HepG2 (cell line): ENCODE data around the gene IGDCC3. TPM values are rescaled to one million over a fixed set of nuclear protein-coding genes. Genes with fewer than 3 reads are reported as not detected.

ENCODE experiments used
- HNF4A ChIP-seq: sonication (generic); formaldehyde crosslinking; IDR thresholded peaks from 2 replicates; pipeline ENCODE4 v1.4.0; 2020; ENCODE audit warnings: missing genetic modification reagents
- HNF4G ChIP-seq, 2 experiments: sonication (generic) in 1 of 2; formaldehyde crosslinking in 1 of 2; IDR thresholded peaks; 2 replicates each; pipeline versions ENCODE4 v1.4.0 to v1.6.1; 2011 to 2020; ENCODE audit warnings: borderline replicate concordance in 2 of 2, low read depth in 2 of 2, mild to moderate bottlenecking in 2 of 2, low read length in 1 of 2, missing genetic modification reagents in 1 of 2, moderate library complexity in 1 of 2
- MEIS2 ChIP-seq: sonication (generic); formaldehyde crosslinking; IDR thresholded peaks from 2 replicates; pipeline ENCODE4 v1.9.0; 2021; ENCODE audit warnings: mild to moderate bottlenecking, missing genetic modification reagents
- NCOA2 ChIP-seq: sonication (generic); formaldehyde crosslinking; IDR thresholded peaks from 2 replicates; pipeline ENCODE4 v1.8.0; 2022; ENCODE audit warnings: inconsistent platforms
- ZNF263 ChIP-seq: sonication (generic); formaldehyde crosslinking; IDR thresholded peaks from 2 replicates; pipeline ENCODE4 v1.4.0; 2020; ENCODE audit warnings: missing genetic modification reagents
- ZNF564 ChIP-seq: sonication (generic); formaldehyde crosslinking; IDR thresholded peaks from 2 replicates; pipeline ENCODE4 v1.8.1; 2023; ENCODE audit warnings: mild to moderate bottlenecking, missing genetic modification reagents
- polyA plus RNA-seq, 8 experiments: library from polyadenylated mRNA; depleted of rRNA in 3 of 8; stranded (reverse) in 7 of 8; unstranded in 1 of 8; fragments of >200 nt; fragmentation: Illumina TruSeq in 4 of 8; extraction: Trizol in 4 of 8; gene quantifications; 2 replicates each; pipeline versions ENCODE4 v1.2.1 to v1.2.3, GENCODE V29; 2011 to 2016; ENCODE audit warnings: low read depth in 4 of 8, missing spikeins in 1 of 8, mixed read lengths in 1 of 8; ENCODE audit not compliant: insufficient read depth in 1 of 8
- total RNA-seq, 5 experiments: library from RNA; depleted of rRNA; stranded (reverse); fragments of >200 nt; fragmentation: Illumina TruSeq; extraction: Trizol; gene quantifications; 2 replicates each; pipeline ENCODE4 v1.2.3, GENCODE V29; 2016; ENCODE audit warnings: low read depth in 1 of 5
- TF ChIP-seq, protein P1 (sequence below): sonication (generic); formaldehyde crosslinking; IDR thresholded peaks from 2 replicates; pipeline ENCODE4 v1.5.0; 2020; ENCODE audit warnings: mild to moderate bottlenecking, missing genetic modification reagents, borderline replicate concordance
- TF ChIP-seq, protein P2 (sequence below): sonication (generic); formaldehyde crosslinking; IDR thresholded peaks from 2 replicates; pipeline ENCODE4 v1.4.0; 2020; ENCODE audit warnings: missing genetic modification reagents
- TF ChIP-seq, protein P3 (sequence below): sonication (generic); formaldehyde crosslinking; IDR thresholded peaks from 2 replicates; pipeline ENCODE4 v1.8.0; 2022; ENCODE audit warnings: missing genetic modification reagents, mild to moderate bottlenecking, inconsistent platforms, borderline replicate concordance
- TF ChIP-seq, protein P4 (sequence below): sonication (generic); formaldehyde crosslinking; IDR thresholded peaks from 2 replicates; pipeline ENCODE4 v1.4.0; 2020; ENCODE audit warnings: missing genetic modification reagents
- TF ChIP-seq, protein P5 (sequence below): sonication (generic); formaldehyde crosslinking; IDR thresholded peaks from 2 replicates; pipeline ENCODE4 v1.5.1; 2020; ENCODE audit warnings: missing genetic modification reagents, mild to moderate bottlenecking, borderline replicate concordance

The IGDCC3 gene
- total and polyA plus RNA-seq, 2 of the 13 experiments (the other 11 are each of a cell fraction or from before 2014, with no cell fraction given) = 30.1 to 51.8 TPM

DNA sequence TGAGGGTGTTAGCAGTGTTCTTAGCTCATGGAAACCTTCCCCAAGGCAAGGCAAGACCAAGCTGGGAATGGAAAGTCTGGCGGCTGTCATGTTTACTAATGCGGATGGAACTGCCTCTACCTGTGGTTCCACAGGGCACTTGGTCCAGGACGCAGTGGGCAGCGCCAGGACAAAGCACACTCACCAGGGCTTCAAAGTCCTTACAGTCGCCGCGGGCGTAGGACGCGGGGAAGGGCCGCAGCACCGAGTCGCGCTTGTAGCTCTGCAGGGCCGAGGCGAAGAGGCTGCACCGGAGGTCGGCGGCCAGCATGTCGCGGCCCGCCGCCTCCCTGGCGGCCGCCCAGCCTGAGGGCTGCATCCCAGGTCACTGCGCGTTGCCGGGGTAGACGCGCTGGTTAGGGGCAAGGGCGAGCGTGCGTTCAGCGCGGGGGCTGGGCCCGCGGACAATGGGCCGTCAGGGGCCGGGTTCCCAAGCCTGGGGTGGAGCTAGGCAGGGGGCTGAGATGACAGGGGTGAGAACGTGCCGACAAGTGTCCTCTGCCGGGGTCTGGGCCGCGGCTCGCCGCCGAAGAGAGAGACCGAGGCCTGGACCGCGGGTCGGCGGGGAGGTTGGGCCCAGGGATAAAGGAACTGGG, 91.6 kb downstream of the IGDCC3 start (continued):
- TF ChIP-seq, protein P1, sequence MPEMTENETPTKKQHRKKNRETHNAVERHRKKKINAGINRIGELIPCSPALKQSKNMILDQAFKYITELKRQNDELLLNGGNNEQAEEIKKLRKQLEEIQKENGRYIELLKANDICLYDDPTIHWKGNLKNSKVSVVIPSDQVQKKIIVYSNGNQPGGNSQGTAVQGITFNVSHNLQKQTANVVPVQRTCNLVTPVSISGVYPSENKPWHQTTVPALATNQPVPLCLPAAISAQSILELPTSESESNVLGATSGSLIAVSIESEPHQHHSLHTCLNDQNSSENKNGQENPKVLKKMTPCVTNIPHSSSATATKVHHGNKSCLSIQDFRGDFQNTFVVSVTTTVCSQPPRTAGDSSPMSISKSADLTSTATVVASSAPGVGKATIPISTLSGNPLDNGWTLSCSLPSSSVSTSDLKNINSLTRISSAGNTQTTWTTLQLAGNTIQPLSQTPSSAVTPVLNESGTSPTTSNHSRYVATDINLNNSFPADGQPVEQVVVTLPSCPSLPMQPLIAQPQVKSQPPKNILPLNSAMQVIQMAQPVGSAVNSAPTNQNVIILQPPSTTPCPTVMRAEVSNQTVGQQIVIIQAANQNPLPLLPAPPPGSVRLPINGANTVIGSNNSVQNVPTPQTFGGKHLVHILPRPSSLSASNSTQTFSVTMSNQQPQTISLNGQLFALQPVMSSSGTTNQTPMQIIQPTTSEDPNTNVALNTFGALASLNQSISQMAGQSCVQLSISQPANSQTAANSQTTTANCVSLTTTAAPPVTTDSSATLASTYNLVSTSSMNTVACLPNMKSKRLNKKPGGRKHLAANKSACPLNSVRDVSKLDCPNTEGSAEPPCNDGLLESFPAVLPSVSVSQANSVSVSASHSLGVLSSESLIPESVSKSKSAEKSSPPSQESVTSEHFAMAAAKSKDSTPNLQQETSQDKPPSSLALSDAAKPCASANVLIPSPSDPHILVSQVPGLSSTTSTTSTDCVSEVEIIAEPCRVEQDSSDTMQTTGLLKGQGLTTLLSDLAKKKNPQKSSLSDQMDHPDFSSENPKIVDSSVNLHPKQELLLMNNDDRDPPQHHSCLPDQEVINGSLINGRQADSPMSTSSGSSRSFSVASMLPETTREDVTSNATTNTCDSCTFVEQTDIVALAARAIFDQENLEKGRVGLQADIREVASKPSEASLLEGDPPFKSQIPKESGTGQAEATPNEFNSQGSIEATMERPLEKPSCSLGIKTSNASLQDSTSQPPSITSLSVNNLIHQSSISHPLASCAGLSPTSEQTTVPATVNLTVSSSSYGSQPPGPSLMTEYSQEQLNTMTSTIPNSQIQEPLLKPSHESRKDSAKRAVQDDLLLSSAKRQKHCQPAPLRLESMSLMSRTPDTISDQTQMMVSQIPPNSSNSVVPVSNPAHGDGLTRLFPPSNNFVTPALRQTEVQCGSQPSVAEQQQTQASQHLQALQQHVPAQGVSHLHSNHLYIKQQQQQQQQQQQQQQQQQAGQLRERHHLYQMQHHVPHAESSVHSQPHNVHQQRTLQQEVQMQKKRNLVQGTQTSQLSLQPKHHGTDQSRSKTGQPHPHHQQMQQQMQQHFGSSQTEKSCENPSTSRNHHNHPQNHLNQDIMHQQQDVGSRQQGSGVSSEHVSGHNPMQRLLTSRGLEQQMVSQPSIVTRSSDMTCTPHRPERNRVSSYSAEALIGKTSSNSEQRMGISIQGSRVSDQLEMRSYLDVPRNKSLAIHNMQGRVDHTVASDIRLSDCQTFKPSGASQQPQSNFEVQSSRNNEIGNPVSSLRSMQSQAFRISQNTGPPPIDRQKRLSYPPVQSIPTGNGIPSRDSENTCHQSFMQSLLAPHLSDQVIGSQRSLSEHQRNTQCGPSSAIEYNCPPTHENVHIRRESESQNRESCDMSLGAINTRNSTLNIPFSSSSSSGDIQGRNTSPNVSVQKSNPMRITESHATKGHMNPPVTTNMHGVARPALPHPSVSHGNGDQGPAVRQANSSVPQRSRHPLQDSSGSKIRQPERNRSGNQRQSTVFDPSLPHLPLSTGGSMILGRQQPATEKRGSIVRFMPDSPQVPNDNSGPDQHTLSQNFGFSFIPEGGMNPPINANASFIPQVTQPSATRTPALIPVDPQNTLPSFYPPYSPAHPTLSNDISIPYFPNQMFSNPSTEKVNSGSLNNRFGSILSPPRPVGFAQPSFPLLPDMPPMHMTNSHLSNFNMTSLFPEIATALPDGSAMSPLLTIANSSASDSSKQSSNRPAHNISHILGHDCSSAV = no peak
- TF ChIP-seq ZNF564 (CRISPR knock-in tag) (0 out of 2 replicates have a peak, but pooled peaks have one; percentile 49), HNF4G (IDR thresholded peaks at IDR 0.05; ENCODE audit: borderline replicate concordance, low read depth, low read length) (no peak), HNF4G (CRISPR knock-in tag; IDR thresholded peaks at IDR 0.05; ENCODE audit: borderline replicate concordance, low read depth) (peak; percentile 20; the same call in 1 of the 2 replicates), MEIS2 (CRISPR knock-in tag) (0 out of 2 replicates have a peak, but pooled peaks have one; percentile 7), NCOA2 (CRISPR knock-in tag) (no peak), ZNF263 (peak; percentile 13; the same call in 1 of the 2 replicates), HNF4A (CRISPR knock-in tag) (peak; percentile 63)
- TF ChIP-seq, protein P2, sequence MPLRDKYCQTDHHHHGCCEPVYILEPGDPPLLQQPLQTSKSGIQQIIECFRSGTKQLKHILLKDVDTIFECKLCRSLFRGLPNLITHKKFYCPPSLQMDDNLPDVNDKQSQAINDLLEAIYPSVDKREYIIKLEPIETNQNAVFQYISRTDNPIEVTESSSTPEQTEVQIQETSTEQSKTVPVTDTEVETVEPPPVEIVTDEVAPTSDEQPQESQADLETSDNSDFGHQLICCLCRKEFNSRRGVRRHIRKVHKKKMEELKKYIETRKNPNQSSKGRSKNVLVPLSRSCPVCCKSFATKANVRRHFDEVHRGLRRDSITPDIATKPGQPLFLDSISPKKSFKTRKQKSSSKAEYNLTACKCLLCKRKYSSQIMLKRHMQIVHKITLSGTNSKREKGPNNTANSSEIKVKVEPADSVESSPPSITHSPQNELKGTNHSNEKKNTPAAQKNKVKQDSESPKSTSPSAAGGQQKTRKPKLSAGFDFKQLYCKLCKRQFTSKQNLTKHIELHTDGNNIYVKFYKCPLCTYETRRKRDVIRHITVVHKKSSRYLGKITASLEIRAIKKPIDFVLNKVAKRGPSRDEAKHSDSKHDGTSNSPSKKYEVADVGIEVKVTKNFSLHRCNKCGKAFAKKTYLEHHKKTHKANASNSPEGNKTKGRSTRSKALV (CRISPR knock-in tag) = peak; percentile 67; the same call in 1 of the 2 replicates
- TF ChIP-seq, protein P3, sequence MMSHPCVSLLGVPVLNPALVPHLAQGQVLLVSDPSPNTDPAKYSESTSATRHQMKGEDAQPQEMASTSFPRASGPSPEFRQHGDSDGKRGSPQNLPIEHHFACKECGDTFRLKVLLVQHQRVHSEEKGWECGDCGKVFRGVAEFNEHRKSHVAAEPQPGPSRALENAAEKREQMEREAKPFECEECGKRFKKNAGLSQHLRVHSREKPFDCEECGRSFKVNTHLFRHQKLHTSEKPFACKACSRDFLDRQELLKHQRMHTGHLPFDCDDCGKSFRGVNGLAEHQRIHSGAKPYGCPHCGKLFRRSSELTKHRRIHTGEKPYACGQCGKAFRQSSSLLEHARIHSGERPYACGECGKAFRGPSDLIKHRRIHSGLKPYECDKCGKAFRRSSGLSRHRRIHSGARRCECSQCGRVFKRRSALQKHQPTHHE (CRISPR knock-in tag) = peak; percentile 78; the same call in 1 of the 2 replicates
- TF ChIP-seq, protein P4, sequence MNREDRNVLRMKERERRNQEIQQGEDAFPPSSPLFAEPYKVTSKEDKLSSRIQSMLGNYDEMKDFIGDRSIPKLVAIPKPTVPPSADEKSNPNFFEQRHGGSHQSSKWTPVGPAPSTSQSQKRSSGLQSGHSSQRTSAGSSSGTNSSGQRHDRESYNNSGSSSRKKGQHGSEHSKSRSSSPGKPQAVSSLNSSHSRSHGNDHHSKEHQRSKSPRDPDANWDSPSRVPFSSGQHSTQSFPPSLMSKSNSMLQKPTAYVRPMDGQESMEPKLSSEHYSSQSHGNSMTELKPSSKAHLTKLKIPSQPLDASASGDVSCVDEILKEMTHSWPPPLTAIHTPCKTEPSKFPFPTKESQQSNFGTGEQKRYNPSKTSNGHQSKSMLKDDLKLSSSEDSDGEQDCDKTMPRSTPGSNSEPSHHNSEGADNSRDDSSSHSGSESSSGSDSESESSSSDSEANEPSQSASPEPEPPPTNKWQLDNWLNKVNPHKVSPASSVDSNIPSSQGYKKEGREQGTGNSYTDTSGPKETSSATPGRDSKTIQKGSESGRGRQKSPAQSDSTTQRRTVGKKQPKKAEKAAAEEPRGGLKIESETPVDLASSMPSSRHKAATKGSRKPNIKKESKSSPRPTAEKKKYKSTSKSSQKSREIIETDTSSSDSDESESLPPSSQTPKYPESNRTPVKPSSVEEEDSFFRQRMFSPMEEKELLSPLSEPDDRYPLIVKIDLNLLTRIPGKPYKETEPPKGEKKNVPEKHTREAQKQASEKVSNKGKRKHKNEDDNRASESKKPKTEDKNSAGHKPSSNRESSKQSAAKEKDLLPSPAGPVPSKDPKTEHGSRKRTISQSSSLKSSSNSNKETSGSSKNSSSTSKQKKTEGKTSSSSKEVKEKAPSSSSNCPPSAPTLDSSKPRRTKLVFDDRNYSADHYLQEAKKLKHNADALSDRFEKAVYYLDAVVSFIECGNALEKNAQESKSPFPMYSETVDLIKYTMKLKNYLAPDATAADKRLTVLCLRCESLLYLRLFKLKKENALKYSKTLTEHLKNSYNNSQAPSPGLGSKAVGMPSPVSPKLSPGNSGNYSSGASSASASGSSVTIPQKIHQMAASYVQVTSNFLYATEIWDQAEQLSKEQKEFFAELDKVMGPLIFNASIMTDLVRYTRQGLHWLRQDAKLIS = 0 out of 2 replicates have a peak, but pooled peaks have one; percentile 43
- TF ChIP-seq, protein P5, sequence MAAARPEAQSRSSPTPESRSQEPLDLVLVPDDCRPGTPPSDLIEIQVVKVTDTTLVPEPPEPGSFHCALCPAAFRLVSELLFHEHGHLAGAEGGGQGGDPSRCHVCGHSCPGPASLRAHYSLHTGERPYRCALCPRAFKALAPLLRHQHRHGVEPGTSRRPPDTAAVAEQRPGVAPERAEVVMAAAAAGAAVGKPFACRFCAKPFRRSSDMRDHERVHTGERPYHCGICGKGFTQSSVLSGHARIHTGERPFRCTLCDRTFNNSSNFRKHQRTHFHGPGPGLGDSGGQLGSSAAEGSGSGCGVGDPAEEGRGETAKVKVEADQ (CRISPR knock-in tag) = no peak; the same call in 1 of the 2 replicates
